ACC112 (cell line): ENCODE measurements around the gene AKAP6.

Source experiments
- H2AFZ ChIP-seq: fragments of 200-600 bp; sonication (generic); one replicate; pipeline ENCODE4 v1.6.0; 2017; ENCODE audit warnings: antibody characterized with exemption, low read length; ENCODE audit not compliant: unreplicated experiment
- H3K27ac ChIP-seq: fragments of 200-600 bp; sonication (generic); 2 replicates; pipeline ENCODE4 v1.5.1; 2014; ENCODE audit warnings: low read depth, mild to moderate bottlenecking, antibody characterized with exemption, low read length, moderate library complexity
- H3K27me3 ChIP-seq: fragments of 200-600 bp; sonication (generic); 2 replicates; pipeline ENCODE4 v1.6.1; 2014; ENCODE audit warnings: mild to moderate bottlenecking, antibody characterized with exemption, low read length, moderate library complexity, mixed read lengths; ENCODE audit not compliant: insufficient read depth
- H3K36me3 ChIP-seq: fragments of 200-600 bp; sonication (generic); 2 replicates; pipeline ENCODE4 v1.6.1; 2016; ENCODE audit warnings: mild to moderate bottlenecking, antibody characterized with exemption, low read length, moderate library complexity, mixed read lengths; ENCODE audit not compliant: insufficient read depth
- H3K4me1 ChIP-seq: fragments of 200-600 bp; sonication (generic); one replicate; pipeline ENCODE4 v1.6.1; 2016; ENCODE audit warnings: low read length, mixed read lengths; ENCODE audit not compliant: insufficient read depth, unreplicated experiment, control insufficient read depth
- H3K4me3 ChIP-seq: fragments of 200-600 bp; sonication (generic); 2 replicates; pipeline ENCODE4 v1.5.1; 2014; ENCODE audit warnings: mild to moderate bottlenecking, low read depth, low read length
- H3K79me2 ChIP-seq: fragments of 200-600 bp; sonication (generic); one replicate; pipeline ENCODE4 v1.6.0; 2016; ENCODE audit warnings: low read length; ENCODE audit not compliant: control insufficient read depth, unreplicated experiment, insufficient read depth

The AKAP6 gene

DNA sequence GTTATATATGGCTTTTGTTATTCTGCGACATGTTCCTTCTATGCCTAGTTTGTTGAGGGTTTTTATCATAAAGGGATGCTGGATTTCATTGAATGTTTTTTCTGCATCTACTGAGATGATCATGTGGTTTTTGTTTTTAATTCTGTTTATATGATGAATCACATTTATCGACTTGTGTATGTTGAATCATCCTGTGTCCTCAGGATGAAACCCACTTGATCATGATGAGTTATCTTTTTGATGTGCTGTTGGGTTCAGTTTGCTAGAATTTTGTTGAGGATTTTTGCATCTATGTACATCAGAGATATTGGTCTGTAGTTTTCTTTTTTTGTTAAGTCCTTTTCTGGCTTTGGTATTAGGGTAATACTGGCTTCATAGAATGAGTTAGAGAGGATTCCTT, 291.2 kb downstream of the AKAP6 start:
- Histone ChIP-seq H2AFZ (no peak overlapping the region), H3K4me3 (peak overlapping the region; percentile 65), H3K36me3 (no peaks in the 10 kb centered on the region), H3K27ac (peak overlapping the region; percentile 96), H3K79me2 (no peaks in the 10 kb centered on the region), H3K27me3 (no peaks in the 10 kb centered on the region), H3K4me1 (peaks cover 49% of the 10 kb centered on the region)

DNA sequence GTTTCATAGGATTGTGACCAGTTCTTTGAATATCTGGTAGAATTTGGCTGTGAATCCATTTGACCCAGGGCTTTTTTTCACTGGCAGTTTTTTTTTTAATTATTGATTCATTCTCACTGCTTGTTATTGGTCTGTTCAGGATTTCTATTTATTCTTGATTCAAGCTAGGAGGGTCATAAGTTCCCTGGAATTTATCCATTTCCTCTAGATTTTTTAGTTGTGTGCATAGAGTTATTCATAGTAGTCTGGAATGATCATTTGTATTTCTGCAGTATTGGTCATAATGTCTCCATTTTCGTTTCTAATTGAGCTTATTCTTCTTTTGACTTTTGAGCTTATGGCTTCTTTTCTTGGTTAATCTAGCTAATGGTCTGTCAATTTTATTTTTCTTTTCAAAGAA, 291.6 kb downstream of the AKAP6 start:
- H3K36me3 ChIP-seq: no peaks in the 10 kb centered on the region
- peaks cover 49% of the 10 kb centered on the region for H3K4me1 ChIP-seq
- H3K27ac ChIP-seq: peak overlapping the region; percentile 96
- no peaks in the 10 kb centered on the region for H3K79me2 ChIP-seq
- peak overlapping the region; percentile 94 for H2AFZ ChIP-seq
- H3K4me3 ChIP-seq: peak overlapping the region; percentile 65
- no peaks in the 10 kb centered on the region for H3K27me3 ChIP-seq

DNA sequence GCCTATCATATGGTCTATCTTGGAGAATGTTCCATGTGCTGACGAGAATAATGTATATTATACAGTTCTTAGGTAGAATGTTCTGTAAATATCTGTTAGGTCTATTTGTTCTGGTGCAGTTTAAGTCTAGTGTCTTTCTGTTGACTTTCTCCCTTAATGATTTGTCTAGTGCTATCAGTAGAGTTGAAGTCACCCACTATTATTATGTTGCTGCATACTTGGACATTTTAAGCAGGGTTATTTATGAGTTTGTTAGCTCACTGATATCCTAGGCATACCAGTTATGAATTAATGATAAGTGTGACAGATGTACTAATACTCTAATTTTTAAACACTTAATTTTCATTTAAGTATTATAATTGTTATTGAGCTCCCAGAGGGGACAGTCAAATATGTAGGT, 292.5 kb downstream of the AKAP6 start:
- Histone ChIP-seq H3K4me1 (peaks cover 49% of the 10 kb centered on the region), H3K27ac (peak overlapping the region; percentile 96), H3K27me3 (no peaks in the 10 kb centered on the region), H2AFZ (no peak overlapping the region), H3K79me2 (no peaks in the 10 kb centered on the region), H3K36me3 (no peaks in the 10 kb centered on the region), H3K4me3 (peak overlapping the region; percentile 65; the same call in 1 of the 2 replicates)

DNA sequence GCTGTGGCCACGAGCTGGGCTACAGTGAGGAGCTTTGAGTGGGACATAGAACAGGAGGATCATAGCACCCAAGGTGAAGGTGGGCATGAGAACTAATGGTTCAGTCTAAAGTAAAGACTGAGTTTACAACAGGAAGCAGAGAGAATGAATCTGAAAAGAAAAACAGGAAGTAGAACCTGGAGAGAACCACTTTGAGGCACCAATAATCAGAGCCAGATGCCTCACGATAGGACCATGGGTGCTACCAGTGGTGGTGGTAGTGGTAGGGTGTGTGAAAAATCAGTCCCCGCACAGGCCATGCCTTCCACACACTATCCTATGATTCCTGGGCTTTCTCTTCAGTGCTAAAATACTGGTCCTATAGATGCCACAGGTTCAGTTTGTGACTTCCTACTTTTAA, 293.6 kb downstream of the AKAP6 start:
- H3K4me3 ChIP-seq: no peak overlapping the region
- H3K27ac ChIP-seq: peak overlapping the region; percentile 43; the same call in 1 of the 2 replicates
- peaks cover 49% of the 10 kb centered on the region for H3K4me1 ChIP-seq
- no peaks in the 10 kb centered on the region for H3K36me3 ChIP-seq
- peak overlapping the region; percentile 65 for H2AFZ ChIP-seq
- H3K79me2 ChIP-seq: no peaks in the 10 kb centered on the region
- H3K27me3 ChIP-seq: no peaks in the 10 kb centered on the region

DNA sequence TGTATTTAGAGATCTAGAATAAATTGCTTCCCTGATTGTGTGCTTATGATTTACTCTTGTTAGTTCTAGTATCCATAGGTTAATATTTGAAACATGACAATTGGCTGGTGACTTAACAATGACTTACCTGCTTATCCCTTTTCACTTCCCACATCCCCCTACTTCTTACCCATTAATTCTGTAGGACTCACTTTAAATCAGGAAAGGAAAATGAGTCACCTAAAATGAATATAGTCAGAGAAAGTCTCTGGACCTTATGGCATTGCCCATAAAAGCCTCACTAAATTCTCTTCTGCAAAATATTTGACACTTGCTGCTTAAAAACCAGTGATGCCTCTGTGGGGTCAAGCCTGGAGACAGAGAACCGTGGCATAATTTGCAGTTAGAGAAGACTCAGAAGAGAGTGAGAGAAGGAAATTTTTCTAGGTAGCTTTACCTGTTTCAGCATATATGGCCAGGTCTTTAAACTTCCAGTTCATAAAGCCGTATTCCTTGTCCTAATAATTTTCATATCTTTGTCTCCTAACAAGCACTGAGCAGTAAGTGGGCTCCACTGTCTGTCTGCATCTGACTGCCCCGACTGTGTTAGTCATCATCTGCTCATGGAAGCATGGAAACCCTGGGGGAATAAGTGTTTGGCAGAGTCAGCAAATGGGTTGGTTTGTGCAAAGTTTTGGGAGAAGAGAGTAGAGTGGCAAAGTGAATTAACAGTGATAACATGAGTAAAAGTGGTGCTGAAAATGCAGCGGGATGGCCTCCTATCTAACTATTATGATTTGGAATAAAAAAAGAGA, 294.4 kb downstream of the AKAP6 start:
- no peak overlapping the region for H2AFZ ChIP-seq
- no peaks in the 10 kb centered on the region for H3K79me2 ChIP-seq
- H3K27me3 ChIP-seq: no peaks in the 10 kb centered on the region
- peak overlapping the region; percentile 43 for H3K27ac ChIP-seq
- H3K36me3 ChIP-seq: no peaks in the 10 kb centered on the region
- H3K4me3 ChIP-seq: peak overlapping the region; percentile 22; the same call in 1 of the 2 replicates
- H3K4me1 ChIP-seq: peaks cover 49% of the 10 kb centered on the region

DNA sequence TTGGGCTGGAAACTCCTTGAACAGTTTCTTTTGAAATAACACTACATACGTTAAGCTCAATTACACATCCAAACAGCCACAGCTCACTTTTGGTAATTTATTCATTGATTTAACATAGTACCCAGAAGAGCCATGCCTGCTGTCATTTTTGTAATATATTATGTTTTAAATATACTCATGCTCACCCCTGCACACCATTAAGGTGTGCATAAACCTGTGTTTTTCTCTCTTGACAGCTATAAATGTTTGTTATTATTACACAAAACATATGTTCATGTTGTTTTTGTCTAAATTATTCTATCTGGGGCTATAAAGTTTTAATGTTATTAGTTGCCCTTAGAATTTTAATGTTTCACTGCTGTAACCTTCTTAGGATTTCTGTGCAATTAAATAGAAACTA, 296.1 kb downstream of the AKAP6 start:
- Histone ChIP-seq H3K4me3 (no peak overlapping the region), H3K27me3 (no peaks in the 10 kb centered on the region), H3K4me1 (peaks cover 52% of the 10 kb centered on the region), H3K36me3 (no peaks in the 10 kb centered on the region), H2AFZ (no peak overlapping the region), H3K27ac (no peak overlapping the region), H3K79me2 (no peaks in the 10 kb centered on the region)

DNA sequence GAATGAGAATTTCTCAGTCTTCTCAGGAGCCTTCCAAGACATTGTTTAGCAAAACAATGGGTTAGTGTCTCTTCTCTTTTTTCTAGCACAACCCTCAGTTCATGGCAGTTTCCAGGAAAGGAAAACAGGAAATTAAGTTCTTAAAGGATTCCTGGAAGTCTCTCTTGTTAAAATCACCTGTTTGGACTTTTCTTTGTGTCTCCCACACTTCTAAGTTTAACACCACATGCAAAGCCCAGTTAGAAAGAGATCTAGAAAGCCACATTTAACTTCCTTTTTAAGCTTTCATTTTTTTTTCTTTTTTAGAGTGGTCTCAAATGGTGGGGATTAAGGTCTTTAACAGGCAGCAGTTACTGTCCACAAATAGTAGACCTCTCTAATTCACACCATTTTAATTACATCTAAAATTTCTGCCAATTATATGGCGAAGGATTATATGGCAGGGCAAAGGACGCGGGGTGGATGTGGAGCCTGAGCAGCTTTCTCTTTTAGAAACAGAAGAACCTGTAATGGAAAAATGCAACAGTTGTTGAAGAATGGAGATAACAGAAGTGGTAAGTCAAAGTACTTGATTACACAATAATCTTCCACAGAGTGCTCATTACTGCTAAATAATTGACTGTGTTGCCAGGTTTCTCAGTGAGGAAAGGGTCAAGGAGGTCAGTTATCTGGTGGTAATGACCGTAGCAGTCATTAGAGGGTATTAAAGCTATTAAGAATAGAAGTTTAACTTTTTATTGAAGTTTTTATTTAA, 298.6 kb downstream of the AKAP6 start:
- Histone ChIP-seq H3K36me3 (no peaks in the 10 kb centered on the region), H3K27ac (no peak overlapping the region), H3K27me3 (no peaks in the 10 kb centered on the region), H3K4me1 (peaks cover 27% of the 10 kb centered on the region), H3K79me2 (no peaks in the 10 kb centered on the region), H3K4me3 (no peak overlapping the region), H2AFZ (no peak overlapping the region)

DNA sequence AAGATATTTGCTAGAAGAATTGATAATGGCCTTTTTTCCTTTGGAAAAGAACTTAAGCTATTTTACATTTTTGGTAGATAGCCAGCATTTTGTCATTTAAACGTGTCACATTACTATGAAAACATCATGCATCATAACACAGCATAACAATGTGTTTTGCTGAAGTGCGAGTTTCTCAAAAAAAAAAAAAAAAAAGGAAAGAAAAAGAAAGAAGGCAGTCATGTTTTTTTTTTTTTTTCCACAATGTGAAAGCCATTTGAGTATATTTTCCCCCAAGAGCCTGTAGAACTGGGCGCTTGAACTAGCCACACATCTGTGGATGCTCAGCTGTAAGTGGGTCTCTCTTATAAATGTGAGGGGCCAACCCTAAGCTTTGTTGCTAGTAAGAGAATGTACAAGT, 300.1 kb downstream of the AKAP6 start:
- no peaks in the 10 kb centered on the region for H3K36me3 ChIP-seq
- H3K4me3 ChIP-seq: peak overlapping the region; percentile 34; the same call in 1 of the 2 replicates
- H3K79me2 ChIP-seq: no peaks in the 10 kb centered on the region
- H3K4me1 ChIP-seq: peaks cover 12% of the 10 kb centered on the region
- H2AFZ ChIP-seq: peak overlapping the region; percentile 82
- no peaks in the 10 kb centered on the region for H3K27me3 ChIP-seq
- no peak overlapping the region for H3K27ac ChIP-seq

DNA sequence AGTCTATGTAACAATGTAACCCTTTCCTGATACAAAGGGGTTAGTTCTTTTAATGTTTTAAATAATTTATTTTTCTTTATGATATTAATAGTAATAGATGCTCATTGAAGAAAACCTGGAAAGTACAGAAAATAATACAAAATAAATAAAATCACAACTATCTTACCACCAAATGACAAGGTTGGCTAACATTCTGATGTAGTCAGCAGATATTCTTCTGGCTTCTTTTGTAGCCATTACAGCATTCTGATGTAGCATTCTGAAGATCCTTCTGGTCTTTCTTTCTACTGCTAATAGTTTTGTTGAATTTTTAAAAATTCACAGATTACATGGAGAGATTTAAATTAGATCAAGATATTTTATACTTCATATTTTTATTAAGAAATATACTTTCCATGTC, 301.6 kb downstream of the AKAP6 start:
- Histone ChIP-seq H3K27me3 (no peaks in the 10 kb centered on the region), H3K36me3 (no peaks in the 10 kb centered on the region), H3K4me3 (no peak overlapping the region), H3K79me2 (no peaks in the 10 kb centered on the region), H3K4me1 (peaks cover 21% of the 10 kb centered on the region), H3K27ac (no peak overlapping the region), H2AFZ (no peak overlapping the region)

DNA sequence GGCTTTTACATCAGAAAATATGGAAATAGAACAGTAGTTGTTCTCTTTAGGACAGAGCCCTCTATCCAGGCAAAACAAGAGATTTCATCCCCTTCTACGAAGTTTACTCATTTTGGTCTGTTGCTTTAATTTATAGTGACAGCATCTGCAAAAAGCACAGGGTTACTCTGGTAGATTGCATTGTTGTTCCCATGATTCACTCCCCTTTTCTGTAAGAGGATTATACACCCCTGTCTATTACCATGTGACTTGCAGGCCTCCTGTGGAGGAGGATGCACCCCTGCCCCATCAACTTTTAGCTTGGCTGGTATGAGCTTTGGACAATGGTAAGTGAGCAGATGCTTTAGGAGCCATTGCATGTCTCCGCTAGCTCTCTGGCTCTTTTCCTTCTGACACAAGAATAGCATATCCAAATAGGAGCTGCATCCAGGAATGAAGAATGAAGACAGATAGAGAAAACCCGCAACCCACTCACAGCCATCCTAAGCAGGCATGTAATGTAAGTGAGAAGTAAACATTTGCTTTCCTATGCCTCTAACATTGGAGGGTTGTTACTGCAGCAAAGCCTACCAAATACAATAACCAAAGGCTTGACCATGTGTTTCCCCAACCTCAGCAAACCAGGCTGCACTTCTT, 304.2 kb downstream of the AKAP6 start:
- no peaks in the 10 kb centered on the region for H3K36me3 ChIP-seq
- H3K79me2 ChIP-seq: no peaks in the 10 kb centered on the region
- H3K27ac ChIP-seq: no peak overlapping the region
- H3K4me1 ChIP-seq: peaks cover 27% of the 10 kb centered on the region
- H3K4me3 ChIP-seq: no peak overlapping the region
- no peaks in the 10 kb centered on the region for H3K27me3 ChIP-seq
- H2AFZ ChIP-seq: no peak overlapping the region
